ENCODE measurements around the gene CD109.
"Not testable (repeated sequence)": the region's sequence is repeated elsewhere in the genome, so short reads cannot be mapped to it uniquely, and the experiment has no call there.

The CD109 gene

DNA sequence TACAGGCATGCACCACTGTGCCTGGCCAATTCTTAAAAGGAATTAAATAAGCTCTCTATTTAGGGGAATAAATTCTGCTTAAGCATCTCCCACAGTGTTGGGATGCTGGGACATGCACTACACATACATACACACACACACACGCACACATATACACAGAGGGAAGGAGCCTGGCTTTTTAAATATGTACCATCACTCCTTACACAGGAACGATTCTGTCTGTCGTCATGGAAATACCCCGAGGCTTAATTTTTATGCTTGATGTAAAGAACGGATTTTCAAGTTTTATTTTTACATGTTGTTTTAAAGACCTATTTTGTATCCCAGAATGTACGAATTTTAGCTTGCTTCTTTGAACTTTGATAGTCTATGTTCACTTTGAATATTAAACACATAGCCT, 95.3 kb downstream of the CD109 start:
- no peak for DNase-seq (ENCODE audit: low spot score)

DNA sequence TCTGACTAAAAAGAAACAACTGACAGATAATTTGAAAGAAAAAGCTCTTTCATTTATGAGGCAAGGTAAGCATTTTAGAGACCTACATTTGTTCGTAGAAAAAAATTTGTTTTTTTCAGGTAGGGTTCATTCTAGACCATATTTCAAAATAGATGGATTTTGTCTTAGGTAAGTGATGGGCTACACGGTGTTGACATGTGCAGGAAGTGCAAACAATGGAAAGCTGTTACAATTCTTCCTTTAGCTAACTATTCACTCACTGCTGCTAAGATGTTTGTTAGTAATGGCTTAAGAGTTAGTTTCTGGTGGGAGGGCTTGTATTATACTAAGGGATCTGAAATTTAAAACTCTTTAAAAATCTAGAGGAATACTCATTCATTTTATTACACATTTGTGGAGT, 96.7 kb downstream of the CD109 start:
- DNase-seq (ENCODE audit: low spot score): no peak

DNA sequence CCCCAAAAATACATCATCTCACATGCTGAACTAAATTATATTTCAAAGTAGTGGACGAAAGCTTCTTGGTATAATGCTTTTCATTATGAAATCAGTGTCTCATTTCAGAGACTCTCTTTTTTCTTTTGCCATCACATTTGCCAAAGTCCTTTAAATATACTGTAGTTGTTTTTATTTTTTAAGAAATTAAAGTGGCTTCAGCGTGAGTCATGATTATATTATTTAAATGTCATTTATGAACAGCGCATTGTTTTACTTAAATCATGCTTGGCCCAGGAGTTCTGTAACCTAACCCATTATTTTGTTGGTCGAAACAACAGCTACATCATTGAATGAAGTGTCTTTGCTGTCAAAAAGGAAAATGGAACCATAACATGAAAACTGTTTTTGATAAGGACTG, 100.9 kb downstream of the CD109 start:
- DNase-seq (ENCODE audit: low spot score): no peak

DNA sequence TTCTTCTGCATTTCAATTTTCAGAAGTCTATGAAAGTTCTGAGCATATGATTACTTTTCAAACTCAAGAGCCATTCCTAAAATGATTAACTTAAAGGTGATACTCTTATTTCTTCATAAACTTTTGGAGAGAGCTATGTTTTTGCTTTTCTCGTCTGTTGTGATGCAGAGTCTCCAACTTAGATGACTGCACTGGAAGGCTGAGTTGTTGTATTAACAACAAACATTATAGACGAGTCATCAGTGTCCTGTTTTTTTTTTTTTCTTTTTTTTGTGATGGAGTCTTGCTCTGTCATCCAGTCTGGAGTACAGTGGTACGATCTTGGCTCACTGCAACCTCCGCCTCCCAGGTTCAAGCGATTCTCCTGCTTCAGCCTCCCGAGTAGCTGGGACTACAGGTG, 101.9 kb downstream of the CD109 start:
- no peak for DNase-seq (ENCODE audit: low spot score)

DNA sequence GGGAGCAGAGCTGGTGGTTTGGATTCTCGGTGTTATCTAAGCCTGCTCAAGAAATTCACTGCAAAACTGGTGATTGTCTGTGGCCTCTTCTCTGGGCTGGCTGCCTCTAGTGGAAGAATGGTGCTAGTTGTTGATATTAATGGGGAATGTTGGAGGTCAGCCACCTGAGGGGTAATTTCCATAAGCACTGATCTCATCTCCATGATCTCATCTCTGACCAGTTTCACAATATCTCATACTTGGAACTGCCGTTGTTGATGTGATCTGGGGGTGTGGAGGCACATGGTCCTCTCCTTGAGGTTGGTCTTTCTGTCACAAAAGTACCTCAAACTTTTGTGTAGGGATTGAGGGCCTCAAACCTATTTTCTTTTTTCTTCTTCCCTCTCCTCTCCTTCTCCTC, 102.6 kb downstream of the CD109 start:
- DNase-seq (ENCODE audit: low spot score): peak; percentile 44

DNA sequence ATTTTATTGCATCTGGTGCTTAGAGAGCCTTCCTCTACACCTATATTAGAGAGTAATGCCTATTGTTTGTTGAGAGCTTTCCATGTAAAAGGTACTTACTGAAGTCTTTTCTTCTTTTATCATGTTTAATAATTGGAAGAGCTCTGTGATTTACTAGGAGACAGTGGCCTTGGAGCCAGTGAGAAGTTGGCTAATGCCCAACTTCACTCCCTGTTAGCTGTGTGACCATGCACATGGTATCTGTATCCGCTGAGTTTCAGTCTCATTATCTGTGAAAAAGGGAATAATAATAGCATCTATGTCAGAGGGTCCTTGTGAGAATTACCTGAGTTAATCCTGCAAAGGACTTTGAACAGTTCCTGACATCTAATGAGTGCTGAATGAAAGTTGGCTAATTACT, 105.0 kb downstream of the CD109 start:
- DNase-seq (ENCODE audit: low spot score): no peak

DNA sequence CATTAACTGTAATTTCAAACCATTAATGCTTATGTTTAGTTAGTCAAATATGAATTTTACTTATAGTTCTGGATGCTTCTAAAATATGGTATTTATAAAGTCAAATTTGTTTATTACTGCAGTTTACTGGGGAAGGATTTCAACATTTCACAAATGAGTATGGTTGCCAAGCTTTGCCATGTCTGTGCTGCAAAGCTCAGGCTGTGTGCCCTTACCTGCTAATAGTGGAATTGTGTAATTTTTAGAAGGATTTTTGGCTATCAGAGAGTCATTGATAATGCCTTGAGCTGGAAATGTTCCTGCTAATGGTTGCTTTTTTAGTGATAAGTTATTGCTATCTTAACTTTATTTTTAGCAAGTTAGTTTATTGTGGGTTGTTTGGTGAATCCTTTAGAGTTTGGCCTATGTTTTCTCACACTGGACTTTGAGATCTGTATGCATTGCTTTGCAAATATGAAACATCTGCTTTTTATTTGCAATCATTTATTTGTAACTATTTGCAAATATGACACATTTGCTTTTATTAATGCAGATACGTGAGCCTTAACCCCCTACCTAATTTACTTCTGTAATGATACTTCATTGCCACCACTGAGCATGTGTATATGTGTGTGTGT, 105.8 kb downstream of the CD109 start:
- no peak for DNase-seq (ENCODE audit: low spot score)

DNA sequence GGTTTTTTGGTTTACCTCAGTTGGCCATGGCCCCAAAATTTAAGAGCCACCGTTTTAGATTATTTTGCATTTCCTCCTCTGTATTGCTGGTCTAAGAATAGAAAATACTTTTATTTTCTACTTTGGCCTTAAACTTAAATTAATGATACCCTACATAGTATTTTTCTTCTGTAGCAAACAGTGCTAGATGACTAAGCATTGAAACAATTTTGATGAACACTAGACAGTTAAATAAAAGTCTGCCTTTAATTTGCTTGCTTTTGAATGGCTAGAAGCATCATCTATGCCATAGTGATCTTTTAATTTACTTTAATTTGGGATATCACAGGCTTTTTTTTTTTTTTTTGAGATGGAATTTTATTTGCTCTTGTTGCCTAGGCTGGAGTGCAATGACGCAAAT, 106.4 kb downstream of the CD109 start:
- DNase-seq (ENCODE audit: low spot score): no peak

DNA sequence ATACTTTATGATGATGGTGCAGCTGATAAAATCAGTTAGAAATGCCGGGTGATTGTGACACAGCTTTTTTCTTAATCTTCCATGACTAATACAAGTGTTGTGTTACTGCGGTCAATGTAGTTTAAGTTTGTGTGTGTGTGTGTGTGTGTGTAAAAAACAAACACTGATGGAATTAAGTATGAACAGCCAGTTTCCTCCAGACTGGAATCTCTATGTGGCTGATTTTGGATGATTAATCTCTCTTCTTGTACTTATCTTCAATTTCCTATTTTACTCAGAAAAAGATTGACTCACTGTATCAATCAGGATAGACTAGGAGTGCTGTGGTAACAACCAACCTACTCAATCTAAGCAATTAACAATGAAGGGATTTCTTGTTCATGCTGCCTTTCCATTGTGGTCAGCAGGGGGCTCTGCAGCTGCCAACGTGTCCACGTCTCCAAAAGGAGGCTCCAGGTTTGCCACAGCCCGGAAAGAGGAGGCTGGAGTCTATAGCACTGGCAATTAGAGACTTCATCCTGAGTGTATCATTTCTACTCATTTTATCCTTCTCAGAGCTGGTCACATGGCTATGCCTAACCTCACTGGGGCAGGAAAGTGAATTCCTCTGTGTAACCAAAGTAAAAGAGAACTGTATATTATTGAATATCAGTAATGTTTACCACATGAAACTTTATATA, 107.7 kb downstream of the CD109 start:
- peak; percentile 59 for DNase-seq (ENCODE audit: low spot score)

DNA sequence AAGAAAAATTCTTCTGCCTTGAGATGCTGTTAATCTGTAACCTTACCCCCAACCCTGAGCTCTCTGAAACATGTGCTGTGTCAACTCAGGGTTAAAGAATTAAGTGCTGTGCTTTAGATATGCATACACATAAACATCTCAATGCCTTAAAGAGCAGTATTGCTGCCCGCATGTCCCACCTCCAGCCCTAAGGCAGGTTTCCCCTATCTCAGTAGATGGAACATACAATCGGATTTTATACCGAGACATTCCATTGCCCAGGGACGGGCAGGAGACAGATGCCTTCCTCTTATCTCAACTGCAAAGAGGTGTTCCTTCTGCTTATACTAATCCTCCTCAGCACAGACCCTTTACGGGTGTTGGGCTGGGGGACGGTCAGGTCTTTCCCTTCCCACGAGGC, 109.2 kb downstream of the CD109 start:
- DNase-seq (ENCODE audit: low spot score): not testable (repeated sequence)

DNA sequence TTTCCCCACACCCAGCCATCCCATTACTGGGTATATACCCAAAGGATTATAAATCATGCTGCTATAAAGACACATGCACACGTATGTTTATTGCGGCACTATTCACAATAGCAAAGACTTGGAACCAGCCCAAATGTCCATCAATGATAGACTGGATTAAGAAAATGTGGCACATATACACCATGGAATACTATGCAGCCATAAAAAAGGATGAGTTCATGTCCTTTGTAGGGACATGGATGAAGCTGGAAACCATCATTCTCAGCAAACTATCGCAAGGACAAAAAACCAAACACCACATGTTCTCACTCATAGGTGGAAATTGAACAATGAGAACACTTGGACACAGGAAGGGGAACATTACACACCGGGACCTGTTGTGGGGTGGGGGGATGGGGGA, 110.0 kb downstream of the CD109 start:
- DNase-seq (ENCODE audit: low spot score): not testable (repeated sequence)

DNA sequence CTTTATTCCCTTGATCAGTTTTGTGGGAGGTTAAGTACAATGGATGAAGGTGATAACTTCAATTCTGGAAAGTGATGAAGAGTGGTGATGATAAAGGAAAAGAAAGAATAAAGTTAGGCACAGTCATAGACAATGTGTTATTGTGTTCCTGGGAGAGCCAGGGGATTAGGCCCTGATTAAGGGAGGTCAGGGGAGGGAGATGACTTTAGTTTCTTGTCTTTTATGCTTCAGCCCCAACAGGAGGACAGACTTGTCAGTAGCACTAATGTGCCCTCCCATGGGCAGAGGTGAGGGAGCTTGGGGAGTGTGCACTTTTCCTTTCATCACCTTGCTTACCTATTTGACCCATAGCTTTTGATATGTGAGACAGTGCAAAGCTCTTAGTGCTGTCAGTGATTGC, 115.7 kb downstream of the CD109 start:
- no peak for DNase-seq (ENCODE audit: low spot score)

DNA sequence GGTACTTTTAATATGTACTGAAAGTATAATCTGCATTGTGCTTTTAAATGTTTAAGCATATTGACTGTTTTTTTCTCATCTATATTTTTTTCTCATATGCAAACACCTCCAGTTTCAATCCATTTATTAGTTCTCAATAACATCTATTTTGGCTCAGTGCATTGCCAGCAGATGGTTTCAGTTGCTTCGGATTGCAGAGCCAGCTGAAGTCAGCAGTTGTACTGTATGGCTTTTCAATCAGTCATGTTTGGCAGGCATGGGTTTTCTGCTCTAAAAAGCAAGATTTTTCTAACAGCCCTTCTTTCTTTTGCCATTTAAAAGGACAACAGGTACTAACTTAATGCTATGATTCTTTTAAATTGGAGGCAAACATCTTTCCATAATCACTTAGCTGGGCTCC, 121.2 kb downstream of the CD109 start:
- no peak for DNase-seq (ENCODE audit: low spot score)

DNA sequence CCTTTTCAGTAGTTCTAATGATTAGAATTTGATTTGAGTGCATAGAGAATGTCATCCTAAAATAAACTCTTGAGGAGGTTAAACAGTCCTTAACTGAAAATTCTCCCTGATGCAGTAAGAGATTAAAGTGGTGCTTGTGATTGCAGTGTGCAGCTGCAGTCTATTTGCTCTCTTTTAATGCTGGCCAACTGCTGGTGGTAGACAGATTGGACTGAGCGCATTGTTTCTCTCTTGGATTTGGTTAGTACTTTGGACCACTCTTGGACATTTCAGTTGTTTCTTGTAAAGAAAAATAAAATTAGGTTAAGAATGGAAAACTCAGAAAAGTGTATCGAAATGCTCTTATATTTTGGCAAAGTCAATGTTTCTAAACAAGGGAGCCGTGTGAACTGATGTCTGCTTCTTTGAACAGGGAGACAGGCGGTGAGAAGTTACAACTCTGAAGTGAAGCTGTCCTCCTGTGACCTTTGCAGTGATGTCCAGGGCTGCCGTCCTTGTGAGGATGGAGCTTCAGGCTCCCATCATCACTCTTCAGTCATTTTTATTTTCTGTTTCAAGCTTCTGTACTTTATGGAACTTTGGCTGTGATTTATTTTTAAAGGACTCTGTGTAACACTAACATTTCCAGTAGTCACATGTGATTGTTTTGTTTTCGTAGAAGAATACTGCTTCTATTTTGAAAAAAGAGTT, 127.2 kb downstream of the CD109 start:
- no peak for DNase-seq (ENCODE audit: low spot score)

DNA sequence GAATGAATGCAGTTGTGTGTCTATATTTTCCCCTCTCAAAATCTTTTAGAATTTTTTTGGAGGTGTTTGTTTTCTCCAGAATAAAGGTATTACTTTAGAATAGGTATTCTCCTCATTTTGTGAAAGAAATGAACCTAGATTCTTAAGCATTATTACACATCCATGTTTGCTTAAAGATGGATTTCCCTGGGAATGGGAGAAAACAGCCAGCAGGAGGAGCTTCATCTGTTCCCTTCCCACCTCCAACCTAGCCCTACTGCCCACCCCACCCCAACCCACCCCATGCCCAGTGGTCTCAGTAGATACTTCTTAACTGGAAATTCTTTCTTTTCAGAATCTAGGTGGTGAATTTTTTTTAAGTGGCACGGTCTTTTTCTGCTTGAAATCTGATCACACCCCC, 127.8 kb downstream of the CD109 start:
- DNase-seq (ENCODE audit: low spot score): no peak

DNA sequence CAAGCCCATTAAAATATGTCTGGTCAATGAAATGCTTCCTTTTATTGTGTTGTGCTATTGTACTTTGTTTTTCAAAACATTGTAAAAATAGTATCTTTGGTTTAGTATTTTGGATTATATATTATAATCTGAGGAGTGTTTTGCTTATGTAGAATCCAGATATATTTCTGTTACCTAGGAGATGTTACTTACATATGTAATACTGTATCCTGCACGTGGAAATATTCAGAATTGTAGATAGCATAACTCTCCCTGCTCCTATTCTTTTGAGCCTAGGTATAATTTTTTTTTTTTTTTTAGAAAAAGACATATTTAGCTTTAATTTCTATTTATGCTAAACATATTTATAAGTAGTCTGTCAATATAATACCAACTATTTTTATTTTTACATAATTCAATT, 130.6 kb downstream of the CD109 start:
- no peak for DNase-seq (ENCODE audit: low spot score)

DNA sequence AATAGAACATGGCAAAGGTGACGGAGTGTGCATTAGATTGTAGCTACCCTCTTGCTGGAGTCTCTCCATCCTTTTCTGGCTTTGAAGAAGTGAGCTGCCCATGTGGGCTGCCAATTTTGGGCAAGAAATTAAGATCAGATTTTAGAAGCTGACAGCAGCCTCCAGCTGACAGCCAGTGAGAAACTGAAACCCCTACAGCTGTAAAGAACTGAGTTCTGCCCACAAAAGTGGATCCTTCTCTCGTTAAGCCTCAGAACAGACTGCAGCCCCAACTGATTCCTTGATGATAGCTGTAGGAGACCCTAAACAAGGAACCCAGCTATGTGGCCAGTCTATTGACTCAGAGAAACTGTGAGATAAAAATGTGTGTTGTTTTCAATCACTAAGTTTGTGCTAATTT, 134.1 kb downstream of the CD109 start:
- DNase-seq (ENCODE audit: low spot score): no peak

DNA sequence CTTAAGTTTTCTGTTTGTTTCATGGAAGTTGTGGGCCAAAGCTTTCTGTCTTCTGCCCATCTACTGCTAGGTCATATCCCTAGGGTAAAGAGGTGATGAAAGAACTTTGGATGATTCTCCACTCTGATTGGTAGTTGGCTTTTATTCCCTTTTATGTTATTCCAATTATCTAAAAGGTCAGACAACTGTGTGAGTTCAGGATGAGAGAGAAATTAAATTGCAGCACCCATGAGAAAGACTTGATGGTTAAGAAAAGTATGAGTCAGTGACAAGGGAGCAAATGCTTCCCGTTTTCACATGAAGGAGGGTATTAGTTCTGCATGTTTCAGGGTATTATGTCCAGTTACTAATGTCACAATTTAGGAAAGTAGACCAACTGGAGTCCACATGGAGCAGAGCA, 136.3 kb downstream of the CD109 start:
- DNase-seq (ENCODE audit: low spot score): no peak

DNA sequence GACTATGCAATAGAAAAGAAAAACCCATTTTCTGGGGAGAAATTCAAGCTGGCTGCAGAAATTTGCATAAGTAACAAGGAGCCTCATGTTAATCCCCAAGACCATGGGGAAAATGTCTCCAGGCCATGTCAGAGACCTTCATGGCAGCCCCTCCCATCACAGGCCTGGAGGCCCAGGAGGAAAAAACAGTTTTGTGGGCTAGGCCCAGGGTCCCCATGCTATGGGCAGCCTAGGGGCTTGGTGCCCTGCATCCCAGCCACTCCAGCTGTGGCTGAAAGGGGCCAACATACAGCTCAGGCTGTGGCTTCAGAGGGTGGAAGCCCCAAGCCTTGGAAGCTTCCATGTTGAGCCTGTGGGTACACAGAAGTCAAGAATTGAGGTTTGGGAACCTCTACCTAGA, 148.7 kb downstream of the CD109 start:
- not testable (repeated sequence) for DNase-seq (ENCODE audit: low spot score)

DNA sequence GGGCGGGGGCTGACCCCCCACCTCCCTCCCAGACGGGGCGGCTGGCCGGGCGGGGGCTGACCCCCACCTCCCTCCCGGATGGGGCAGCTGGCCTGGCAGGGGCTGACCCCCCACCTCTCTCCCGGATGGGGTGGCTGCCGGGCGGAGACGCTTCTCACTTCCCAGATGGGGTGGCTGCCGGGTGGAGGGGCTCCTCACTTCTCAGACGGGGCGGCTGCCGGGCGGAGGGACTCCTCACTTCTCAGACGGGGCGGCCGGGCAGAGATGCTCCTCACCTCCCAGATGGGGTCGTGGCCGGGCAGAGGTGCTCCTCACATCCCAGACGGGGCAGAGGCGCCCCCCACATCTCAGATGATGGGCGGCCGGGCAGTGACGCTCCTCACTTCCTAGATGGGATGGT, 155.0 kb downstream of the CD109 start:
- DNase-seq (ENCODE audit: low spot score): not testable (repeated sequence)

DNA sequence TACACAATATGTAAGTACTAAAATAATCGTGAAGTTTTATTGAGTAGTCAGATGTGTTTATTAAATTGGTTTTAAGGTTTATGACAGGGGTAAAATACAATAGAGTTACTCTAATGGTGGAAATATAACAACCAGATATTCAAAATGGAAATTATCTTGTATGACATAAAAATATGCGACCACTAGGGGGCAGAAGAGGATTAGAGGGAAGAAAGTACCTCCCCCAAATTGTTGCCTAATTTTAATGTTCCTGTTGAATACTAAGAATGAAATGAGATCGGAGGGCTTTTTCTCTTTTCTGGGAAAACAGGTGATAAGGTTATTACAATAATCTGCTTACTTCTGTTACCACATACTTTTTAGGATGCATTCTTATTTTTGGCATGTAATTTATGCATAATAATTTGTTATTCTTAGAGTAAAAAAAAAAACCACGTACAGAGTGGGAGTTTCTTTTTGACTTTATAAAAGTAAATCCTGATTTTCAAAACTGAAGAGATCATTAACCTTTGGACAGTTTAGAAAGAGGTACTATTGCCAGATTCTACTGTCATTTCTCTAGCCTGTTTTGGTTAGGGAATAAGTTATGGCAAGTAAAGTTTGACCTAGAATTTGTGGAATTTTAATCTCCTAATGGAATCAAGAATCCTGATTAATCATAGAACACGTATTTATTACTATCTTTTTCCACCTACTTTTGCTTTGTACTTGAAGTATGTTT, 159.2 kb downstream of the CD109 start:
- peak; percentile 30 for DNase-seq (ENCODE audit: low spot score)

DNA sequence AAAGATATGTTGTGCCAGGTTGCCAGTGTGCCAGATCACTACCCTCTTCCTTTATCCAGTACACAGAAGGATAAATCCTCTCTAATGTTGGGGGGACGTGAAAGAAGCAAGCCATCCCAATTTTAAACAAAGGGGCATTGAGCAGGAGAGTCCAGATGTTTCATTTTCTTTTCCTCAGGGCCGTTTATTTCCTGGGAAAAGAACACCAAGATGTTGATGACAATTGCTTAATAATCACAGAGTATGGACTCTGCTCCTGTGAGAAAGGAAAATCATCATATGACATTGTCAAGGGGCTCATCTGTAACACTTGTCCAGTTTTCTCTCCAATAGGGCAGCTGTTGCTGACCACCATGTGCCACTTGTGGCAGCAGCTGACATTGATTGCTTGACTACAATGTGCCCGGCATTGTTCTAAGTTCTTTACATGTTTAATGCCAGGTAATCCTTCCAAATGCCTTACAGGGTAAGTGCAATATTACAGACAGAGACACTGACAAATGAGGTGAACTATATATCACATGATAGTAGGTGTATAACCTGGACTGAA, 161.4 kb downstream of the CD109 start:
- no peak for DNase-seq (ENCODE audit: low spot score)

DNA sequence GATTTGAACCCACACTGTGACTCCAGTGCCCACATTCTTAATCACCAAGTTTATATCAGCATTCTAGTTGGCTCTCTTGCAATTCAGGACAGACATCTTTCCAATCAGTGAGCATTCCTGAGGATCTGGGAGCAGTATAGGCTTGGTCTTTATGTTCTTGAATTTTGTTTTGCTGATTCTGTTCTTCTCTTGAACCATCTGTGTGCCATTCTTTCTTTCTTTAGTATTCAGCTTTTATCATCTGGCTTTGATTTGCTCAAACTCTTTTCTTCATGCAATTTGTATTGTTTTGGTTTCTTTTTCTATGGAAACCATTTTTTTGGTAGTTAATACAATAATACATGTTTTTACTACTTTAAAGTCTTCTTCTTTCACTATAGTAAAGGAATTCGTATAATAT, 162.4 kb downstream of the CD109 start:
- DNase-seq (ENCODE audit: low spot score): no peak
